Transverse colon (tissue), 4 donors: Measurements from ENCODE around the gene ABO. TPM values are rescaled to one million over a fixed set of nuclear protein-coding genes. Genes with fewer than 3 reads are reported as not detected.
A peak's percentile ranks its signal among the peaks of the same experiment; 100 is the strongest.

ENCODE experiments used
- DNase-seq: peaks from one replicate; pipeline ENCODE4 v3.0.0-alpha.2; 2019
- H3K27ac ChIP-seq, 4 donors: fragments of 200-600 bp; sonication (generic); 2 replicates each; pipeline ENCODE4 v1.5.1; 2016 to 2018; ENCODE audit warnings: inconsistent platforms in 4 of 4
- H3K27me3 ChIP-seq: fragments of 200-600 bp; sonication (generic); 2 replicates; pipeline ENCODE4 v1.5.1; 2017; ENCODE audit warnings: inconsistent platforms
- H3K36me3 ChIP-seq, 4 donors: fragments of 200-600 bp; sonication (generic); 2 replicates each; pipeline ENCODE4 v1.5.1; 2017 to 2019; ENCODE audit warnings: inconsistent platforms in 4 of 4
- H3K4me1 ChIP-seq, 4 donors: fragments of 200-600 bp; sonication (generic); 2 replicates each; pipeline ENCODE4 v1.5.1; 2017 to 2020; ENCODE audit warnings: inconsistent platforms in 4 of 4
- H3K4me3 ChIP-seq, 4 donors: fragments of 200-600 bp; sonication (generic); 1 replicate in 1 of 4; 2 replicates in 3 of 4; pipeline versions ENCODE4 v1.5.1 to v1.6.1; 2017 to 2019; ENCODE audit warnings: inconsistent platforms in 4 of 4
- H3K9me3 ChIP-seq, 2 donors: fragments of 200-600 bp; sonication (generic); 2 replicates each; pipeline ENCODE4 v1.5.1; 2017 to 2019; ENCODE audit warnings: inconsistent platforms in 2 of 2
- CTCF ChIP-seq, 5 experiments: fragments of 200-600 bp in 3 of 5; fragments of 450-650 bp in 2 of 5; sonication (generic) in 3 of 5; IDR thresholded peaks; 1 replicate in 2 of 5; 2 replicates in 3 of 5; pipeline ENCODE4 v1.5.1; 2016 to 2017; ENCODE audit warnings: antibody characterized with exemption in 5 of 5, inconsistent platforms in 3 of 5, mild to moderate bottlenecking in 2 of 5, moderate library complexity in 1 of 5
- EP300 ChIP-seq: sonication (generic); formaldehyde crosslinking; IDR thresholded peaks from one replicate; pipeline ENCODE4 v1.6.1; 2017; ENCODE audit warnings: antibody characterized with exemption, low read depth
- POLR2A ChIP-seq: fragments of 450-650 bp; IDR thresholded peaks from one replicate; pipeline ENCODE4 v1.6.1; 2016; ENCODE audit warnings: antibody characterized with exemption, mild to moderate bottlenecking, moderate library complexity
- POLR2AphosphoS5 ChIP-seq, 3 donors: sonication (generic); formaldehyde crosslinking; IDR thresholded peaks; one replicate each; pipeline ENCODE4 v1.6.1; 2016; ENCODE audit warnings: antibody characterized with exemption in 3 of 3
- WGBS, 2 donors: methylation state at CpG; one replicate each; pipeline ENCODE4 v1.1.5; 2018; ENCODE audit warnings: low coverage in 1 of 2; 5-methylcytosine and 5-hydroxymethylcytosine counted together
- in situ Hi-C, 4 donors: fragments of 200-750 bp; cut with MboI; loops; one replicate each; pipeline versions ENCODE4 v1.15.0 to v1.15.1; 2017; ENCODE audit warnings: low sequenced_read_pairs in 3 of 4, low pct_ligation_motif_present in 1 of 4, low pct_unique_long_range_greater_than_20kb in 1 of 4
- intact Hi-C: fragments of 100-400 bp; cut with DNase I; formaldehyde crosslinking; loops from one replicate; pipeline ENCODE4 v1.15.1; 2023; ENCODE audit warnings: low total_unique reads
- total RNA-seq, 4 donors: library from RNA; depleted of rRNA; stranded (reverse); fragments of >200 nt; gene quantifications; one replicate each; pipeline ENCODE4 v1.1.0, GENCODE V29; 2016

Gene ABO
- total RNA-seq, result 100 to 1,000 TPM in 3 of 4 donors, 10 to 100 TPM in 1; 77.4 to 199 (median 141) TPM

DNA sequence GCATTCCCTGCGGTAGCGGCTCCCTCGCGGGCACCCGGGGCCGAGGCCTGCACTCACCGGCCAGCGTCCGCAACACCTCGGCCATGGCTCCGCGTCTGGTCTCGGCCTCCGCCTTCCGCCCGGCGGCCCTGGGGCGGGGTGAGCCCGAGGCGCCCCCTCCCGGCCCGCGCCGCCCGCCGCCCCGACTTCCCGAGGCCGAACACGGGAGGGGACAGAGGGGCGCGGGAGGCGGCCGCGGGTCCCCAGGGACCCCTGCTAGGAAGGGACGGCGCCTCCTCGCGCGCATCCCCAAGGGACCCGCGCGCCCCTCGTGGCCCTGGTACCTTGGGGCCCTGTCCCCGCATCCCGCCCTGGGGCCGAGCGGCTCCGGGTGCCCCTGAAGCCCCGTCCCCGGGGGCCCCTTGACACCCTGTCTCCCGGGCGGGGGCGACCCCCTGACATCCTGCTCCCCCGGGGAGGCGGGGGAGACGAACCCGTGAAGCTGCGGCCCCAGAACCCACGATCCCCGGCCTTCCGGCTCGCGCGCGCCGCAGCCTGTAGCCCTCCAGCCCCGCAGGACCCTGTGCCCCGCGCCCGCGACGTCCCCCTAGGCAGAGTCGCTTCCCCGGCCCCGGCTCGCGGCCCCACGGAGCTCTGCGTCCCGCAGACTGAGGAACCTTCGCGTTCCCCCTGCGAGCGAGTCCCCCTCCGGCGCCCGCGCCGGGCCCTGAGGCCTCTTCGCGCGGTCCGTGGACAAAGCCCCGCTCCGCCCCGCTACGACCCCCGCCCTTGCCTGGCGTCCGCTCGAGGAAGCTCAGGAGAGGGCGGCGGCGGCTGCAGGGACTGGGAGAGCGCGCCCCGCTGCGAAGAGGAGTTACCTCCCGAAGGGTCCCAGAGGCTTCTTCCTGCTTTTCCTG lies at the start of gene ABO:
Gene ABO (minus strand): TSS at position 97 of the 896 bp plus-strand sequence.
- Histone ChIP-seq H3K27ac (peak within 1 kb of the TSS; percentile 92 to 98 (median 94)), H3K4me3 (peak within 1 kb of the TSS; percentile 54 to 78 (median 66)), H3K9me3 (no peaks in the 10 kb centered on the region), H3K27me3 (peaks cover 18% of the 10 kb centered on the region), H3K36me3 (no peaks in the 10 kb centered on the region), H3K4me1 (peaks cover 3 to 38% (median 14%) of the 10 kb centered on the region in 4 donors)
- in situ Hi-C loops, result no loop called here
- intact Hi-C loops, result no loop called here
- TF ChIP-seq CTCF (IDR thresholded peaks at IDR 0.05) (peak in 2 of 5 experiments; percentile 24 to 43), POLR2AphosphoS5 (IDR thresholded peaks at IDR 0.05) (peak in 1 of 3 donors; percentile 43), EP300 (no peak), POLR2A (peak; percentile 66)
- WGBS, 2 donors, result 13% methylated on average over 73 of the region's 110 CpGs; no CpG with 5 or more reads in 1 of the 2 donors
- DNase-seq, result peak; percentile 58

DNA sequence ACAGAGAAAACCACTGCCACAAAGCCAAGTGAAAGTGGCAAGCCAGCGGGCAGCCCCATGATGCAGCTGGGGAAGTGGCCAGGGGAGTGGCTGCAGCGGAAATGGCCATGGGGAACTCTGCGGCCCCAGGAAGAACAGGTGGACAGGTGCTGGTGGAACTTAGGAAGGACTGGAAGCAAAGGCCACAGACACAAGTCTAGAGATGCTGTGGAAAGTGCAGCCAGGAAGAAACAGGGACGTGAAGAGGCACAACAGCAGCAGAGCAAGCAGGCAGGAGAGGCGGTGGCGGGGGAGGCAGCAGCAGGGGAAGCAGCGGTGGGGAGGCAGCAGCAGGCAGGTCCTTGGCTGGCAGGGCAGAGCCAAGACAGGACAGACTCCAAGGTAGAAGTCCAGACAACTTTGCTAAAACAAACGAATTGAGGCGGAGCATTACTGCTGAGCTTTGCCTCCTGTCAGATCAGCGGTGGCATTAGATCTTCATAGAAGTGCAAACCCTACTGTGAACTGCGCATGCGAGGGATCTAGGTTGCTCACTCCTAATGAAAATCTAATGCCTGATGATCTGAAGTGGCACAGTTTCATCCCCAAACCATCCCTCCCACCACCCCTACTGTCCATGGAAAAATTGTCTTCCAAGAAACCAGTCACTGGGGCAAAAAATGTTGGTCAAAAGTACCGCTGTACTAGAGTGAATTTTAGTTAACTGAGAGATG lies 49.1 kb upstream of the ABO start:
- no peaks in the 10 kb centered on the region for H3K36me3 ChIP-seq
- no peak overlapping the region for H3K4me3 ChIP-seq
- in situ Hi-C loops (loop anchor here in 3 of 4 donors (5.0 to 10.0 kb wide), 2 partner anchors 137 to 139 kb away; no protein-coding TSS in a partner anchor), intact Hi-C loops (no loop called here)
- H3K4me1 ChIP-seq, result no peaks in the 10 kb centered on the region
- no peaks in the 10 kb centered on the region for H3K27me3 ChIP-seq
- TF ChIP-seq POLR2A (no peak), CTCF (IDR thresholded peaks at IDR 0.05) (no peak), EP300 (no peak), POLR2AphosphoS5 (IDR thresholded peaks at IDR 0.05) (no peak)
- WGBS, 2 donors, result 83 to 85% methylated on average over 6 to 13 of the region's 13 CpGs
- DNase-seq, result no peak
- H3K9me3 ChIP-seq, result no peaks in the 10 kb centered on the region
- no peak overlapping the region for H3K27ac ChIP-seq

- no peaks in the 10 kb centered on the region for H3K9me3 ChIP-seq
- H3K4me3 ChIP-seq, result no peak overlapping the region
- no peaks in the 10 kb centered on the region for H3K4me1 ChIP-seq
- in situ Hi-C loops (loop anchor here in 3 of 4 donors (5.0 to 10.0 kb wide), 2 partner anchors 136 to 138 kb away; no protein-coding TSS in a partner anchor), intact Hi-C loops (no loop called here)
- no peaks in the 10 kb centered on the region for H3K27me3 ChIP-seq
- H3K36me3 ChIP-seq, result no peaks in the 10 kb centered on the region
- DNase-seq, result no peak
- TF ChIP-seq CTCF (IDR thresholded peaks at IDR 0.05) (no peak), POLR2AphosphoS5 (IDR thresholded peaks at IDR 0.05) (no peak), EP300 (no peak), POLR2A (no peak)
- H3K27ac ChIP-seq, result no peak overlapping the region
- 92 to 95% methylated on average over 7 to 10 of the region's 10 CpGs for WGBS, 2 donors
These were observed 48.2 kb upstream of the ABO start for GRCh38 chr9:133323211-133323610.

- Histone ChIP-seq H3K4me3 (no peak overlapping the region), H3K36me3 (no peaks in the 10 kb centered on the region), H3K27me3 (no peaks in the 10 kb centered on the region), H3K27ac (no peak overlapping the region), H3K4me1 (no peaks in the 10 kb centered on the region), H3K9me3 (no peaks in the 10 kb centered on the region)
- WGBS, 2 donors, result 84 to 87% methylated on average over 6 to 14 of the region's 14 CpGs
- DNase-seq, result no peak
- in situ Hi-C loops, result loop anchor here in 3 of 4 donors (5.0 to 10.0 kb wide), 2 partner anchors 135 to 138 kb away; no protein-coding TSS in a partner anchor
- intact Hi-C loops, result no loop called here
- TF ChIP-seq POLR2AphosphoS5 (IDR thresholded peaks at IDR 0.05), result no peak
- TF ChIP-seq CTCF (IDR thresholded peaks at IDR 0.05), result no peak
- no peak for TF ChIP-seq EP300
- no peak for TF ChIP-seq POLR2A
These were observed 47.7 kb upstream of the ABO start for GRCh38 chr9:133322701-133323100.
